ENCODE results near the gene ARF3. TPM values are rescaled to one million over a fixed set of nuclear protein-coding genes. Genes with fewer than 3 reads are reported as not detected.

Gene ARF3
- total and polyA plus RNA-seq, 2 donors (not counting 1 experiment from before 2014, with no cell fraction given), result 31.7 to 77.5 TPM

- 100% methylated on average over 3 of the region's 7 CpGs for WGBS (ENCODE audit: insufficient coverage)
- H3K27ac Mint-ChIP-seq, result no peak overlapping the region
- ChIA-PET CTCF (interaction anchor here (0.6 to 7.2 kb wide), 7 partner anchors 10 to 115 kb away, joined by 3 to 71 read pairs (median 4); partner anchors contain the start of genes ARF3, FKBP11 and WNT1), POLR2A (interaction anchor here (0.6 kb wide), 1 partner anchor 9 kb away, joined by 6 read pairs; no protein-coding TSS in a partner anchor)
- Histone ChIP-seq H3K4me3 (ENCODE audit: control extremely low read depth in 1 of 5, extremely low read depth in 1 of 5, insufficient read depth in 1 of 5, low read depth in 2 of 5, low read length in 4 of 5) (no peak overlapping the region), H3K4me1 (ENCODE audit: control insufficient read depth in 2 of 2, insufficient read depth in 2 of 2, low read length in 2 of 2) (peaks cover 39 to 48% of the 10 kb centered on the region in 2 donors), H2AFZ (ENCODE audit: insufficient read depth, low read depth, low read length, poor library complexity, severe bottlenecking) (no peak overlapping the region), H3K4me2 (replicated peaks; ENCODE audit: low read depth, low read length, poor library complexity, severe bottlenecking) (no peak overlapping the region), H3K27ac (ENCODE audit: low read length in 2 of 2) (no peak overlapping the region), H3K36me3 (replicated peaks in 1 of 2; ENCODE audit: control extremely low read depth in 1 of 2, control insufficient read depth in 1 of 2, extremely low read depth in 1 of 2, insufficient read depth in 2 of 2, low read length in 1 of 2) (no peaks in the 10 kb centered on the region), H3K9ac (ENCODE audit: low read length) (no peak overlapping the region), H3K27me3 (replicated peaks in 1 of 4; ENCODE audit: control extremely low read depth in 1 of 4, control insufficient read depth in 3 of 4, insufficient read depth in 4 of 4, low read length in 3 of 4) (peaks cover 0 to 33% (median 27%) of the 10 kb centered on the region in 4 experiments), H4K20me1 (ENCODE audit: control insufficient read depth, insufficient read depth, low read length, poor library complexity, severe bottlenecking) (peaks cover 20% of the 10 kb centered on the region), H3K79me2 (ENCODE audit: control insufficient read depth, insufficient read depth, low read length) (no peaks in the 10 kb centered on the region), H3K9me3 (ENCODE audit: control extremely low read depth in 1 of 3, control insufficient read depth in 2 of 3, insufficient read depth in 1 of 3, low read length in 2 of 3) (peaks cover 0 to 20% (median 0%) of the 10 kb centered on the region in 3 donors)
- intact Hi-C loops (cut with micrococcal nuclease), result no loop called here
- H3K9me3 Mint-ChIP-seq (ENCODE audit: insufficient read depth), result no peaks in the 10 kb centered on the region
- DNase-seq (no peak), ATAC-seq (ENCODE audit: low read depth) (no peak)
- H3K4me1 Mint-ChIP-seq, result peaks cover 40% of the 10 kb centered on the region
- H3K27me3 Mint-ChIP-seq, result peaks cover 23% of the 10 kb centered on the region
- no peak for TF ChIP-seq CTCF (IDR thresholded peaks at IDR 0.05)
- TF ChIP-seq EZH2 (IDR thresholded peaks at IDR 0.05; ENCODE audit: borderline replicate concordance, insufficient read depth, low read depth, low read length, poor library complexity, severe bottlenecking), result no peak
- H3K4me3 Mint-ChIP-seq, result no peak overlapping the region
Measured at GRCh38 chr12:48967991-48968390, 10.7 kb upstream of the ARF3 start.

- Mint-ChIP-seq H3K27ac (no peak overlapping the region), H3K27me3 (peaks cover 10% of the 10 kb centered on the region)
Measured at GRCh38 chr12:48966177-48966895, 9.0 kb upstream of the ARF3 start.

More at GRCh38 chr12:48966177-48966895, 9.0 kb upstream of the ARF3 start:
- Histone ChIP-seq H3K27ac (ENCODE audit: low read length in 2 of 2) (no peak overlapping the region), H3K9me3 (ENCODE audit: control extremely low read depth in 1 of 3, control insufficient read depth in 2 of 3, insufficient read depth in 1 of 3, low read length in 2 of 3) (peaks cover 0 to 13% (median 0%) of the 10 kb centered on the region in 3 donors), H3K4me3 (ENCODE audit: control extremely low read depth in 1 of 5, extremely low read depth in 1 of 5, insufficient read depth in 1 of 5, low read depth in 2 of 5, low read length in 4 of 5) (no peak overlapping the region), H3K4me2 (replicated peaks; ENCODE audit: low read depth, low read length, poor library complexity, severe bottlenecking) (peak overlapping the region; percentile 17), H3K79me2 (ENCODE audit: control insufficient read depth, insufficient read depth, low read length) (no peaks in the 10 kb centered on the region), H3K36me3 (replicated peaks in 1 of 2; ENCODE audit: control extremely low read depth in 1 of 2, control insufficient read depth in 1 of 2, extremely low read depth in 1 of 2, insufficient read depth in 2 of 2, low read length in 1 of 2) (no peaks in the 10 kb centered on the region), H3K27me3 (replicated peaks in 1 of 4; ENCODE audit: control extremely low read depth in 1 of 4, control insufficient read depth in 3 of 4, insufficient read depth in 4 of 4, low read length in 3 of 4) (peaks cover 0 to 16% (median 12%) of the 10 kb centered on the region in 4 experiments), H2AFZ (ENCODE audit: insufficient read depth, low read depth, low read length, poor library complexity, severe bottlenecking) (peak overlapping the region; percentile 32), H3K9ac (ENCODE audit: low read length) (no peak overlapping the region), H4K20me1 (ENCODE audit: control insufficient read depth, insufficient read depth, low read length, poor library complexity, severe bottlenecking) (peaks cover 13% of the 10 kb centered on the region), H3K4me1 (ENCODE audit: control insufficient read depth in 2 of 2, insufficient read depth in 2 of 2, low read length in 2 of 2) (peaks cover 23 to 33% of the 10 kb centered on the region in 2 donors)
- CTCF ChIA-PET, result interaction anchor here (1.2 to 7.2 kb wide), 7 partner anchors 9 to 114 kb away, joined by 3 to 71 read pairs (median 5); partner anchors contain the start of genes ARF3, DDX23, FKBP11 and WNT1
- WGBS (ENCODE audit: insufficient coverage), result 79% methylated on average over 20 of the region's 20 CpGs
- intact Hi-C loops (cut with micrococcal nuclease), result no loop called here
- peak; percentile 36 for DNase-seq
- POLR2A ChIA-PET, result no interaction called here
- no peak for ATAC-seq (ENCODE audit: low read depth)
- Mint-ChIP-seq H3K4me1 (peaks cover 29% of the 10 kb centered on the region), H3K9me3 (ENCODE audit: insufficient read depth) (no peaks in the 10 kb centered on the region), H3K4me3 (no peak overlapping the region)
- TF ChIP-seq CTCF (IDR thresholded peaks at IDR 0.05) (no peak), EZH2 (IDR thresholded peaks at IDR 0.05; ENCODE audit: borderline replicate concordance, insufficient read depth, low read depth, low read length, poor library complexity, severe bottlenecking) (no peak)
